Erythroblast (primary cell): Measurements from ENCODE around the gene TENT5C.

Experiments
- GATA1 ChIP-seq: IDR thresholded peaks from 2 replicates; pipeline ENCODE4 v1.6.1; 2011; ENCODE audit warnings: low read depth, mild to moderate bottlenecking, control low read depth, low read length, moderate library complexity
- POLR2A ChIP-seq: IDR thresholded peaks from 2 replicates; pipeline ENCODE4 v1.6.1; 2011; ENCODE audit warnings: mild to moderate bottlenecking, low read length

GRCh38 chr1:117606649-117607430 is 992 bp downstream of the TENT5C start:
- TF ChIP-seq POLR2A (no peak), GATA1 (no peak)
